GM10248 (cell line): ENCODE measurements around the gene GPR152.
A peak's percentile ranks its signal among the peaks of the same experiment; 100 is the strongest.

Experiments used
- CTCF ChIA-PET: fragments of 300-600 bp; sonication (Branson Sonifier 250); formaldehyde crosslinking; extraction: SDS; loops from one replicate; lab custom pipeline; 2021; ENCODE audit warnings: antibody characterized with exemption; lab: Yijun Ruan, JAX
- POLR2A ChIA-PET: fragments of 350-650 bp; sonication (Branson Sonifier 250); formaldehyde crosslinking; extraction: SDS; loops from one replicate; lab custom pipeline; 2020; ENCODE audit warnings: antibody characterized with exemption; lab: Yijun Ruan, JAX
- DNase-seq: peaks from one replicate; pipeline ENCODE4 v3.0.0; 2012; ENCODE audit errors: extremely low spot score
- CTCF ChIP-seq: IDR thresholded peaks from 2 replicates; pipeline ENCODE4 v1.5.1; 2012; ENCODE audit warnings: mild to moderate bottlenecking, low read depth; ENCODE audit errors: extremely low read depth, missing control alignments, control extremely low read depth

The GPR152 gene

GRCh38 chr11:67489885-67490726, 37.6 kb upstream of the GPR152 start:
- ChIA-PET POLR2A (interaction anchor here (0.6 kb wide), 2 partner anchors 37 to 44 kb away, joined by 3 to 6 read pairs; partner anchors contain the start of gene GPR152), CTCF (interaction anchor here (1.0 to 1.3 kb wide), 2 partner anchors 11 to 22 kb away, joined by 3 to 4 read pairs; no protein-coding TSS in a partner anchor)
- TF ChIP-seq CTCF = no peak

GRCh38 chr11:67489203-67489884, 36.8 kb upstream of the GPR152 start:
- ChIA-PET POLR2A (interaction anchor here (0.7 kb wide), 1 partner anchor 8 kb away, joined by 4 read pairs; no protein-coding TSS in a partner anchor), CTCF (interaction anchor here (1.3 to 3.3 kb wide), 2 partner anchors 12 to 88 kb away, joined by 4 to 13 read pairs; partner anchors contain the start of gene PPP1CA)
- DNase-seq = no peak
- TF ChIP-seq CTCF = no peak

More at GRCh38 chr11:67489885-67490726, 37.6 kb upstream of the GPR152 start:
- no peak for DNase-seq

- CTCF ChIA-PET = interaction anchor here (0.7 to 3.3 kb wide), 5 partner anchors 10 to 130 kb away, joined by 3 to 13 read pairs (median 5); partner anchors contain the start of genes PPP1CA and TMEM134
- TF ChIP-seq CTCF = no peak
- POLR2A ChIA-PET = interaction anchor here (0.7 to 1.5 kb wide), 5 partner anchors 15 to 555 kb away, joined by 3 to 4 read pairs (median 3); no protein-coding TSS in a partner anchor
- peak; percentile 81 for DNase-seq
These were observed 34.1 kb upstream of the GPR152 start for GRCh38 chr11:67486481-67487195.

GRCh38 chr11:67485873-67486361, 33.4 kb upstream of the GPR152 start:
- CTCF ChIA-PET = interaction anchor here (0.8 to 2.5 kb wide), 6 partner anchors 11 to 129 kb away, joined by 3 to 9 read pairs (median 4); partner anchors contain the start of genes PPP1CA and TMEM134
- peak; percentile 72 for DNase-seq

GRCh38 chr11:67484847-67485311, 32.4 kb upstream of the GPR152 start:
- TF ChIP-seq CTCF = peak; percentile 7
- POLR2A ChIA-PET = no interaction called here
- CTCF ChIA-PET = interaction anchor here (1.1 to 2.5 kb wide), 6 partner anchors 10 to 132 kb away, joined by 3 to 12 read pairs (median 6); partner anchors contain the start of genes POLD4, PPP1CA and TMEM134
- DNase-seq = no peak

More at GRCh38 chr11:67485873-67486361, 33.4 kb upstream of the GPR152 start:
- POLR2A ChIA-PET = interaction anchor here (1.4 to 1.5 kb wide), 2 partner anchors 49 to 81 kb away, joined by 3 to 4 read pairs; no protein-coding TSS in a partner anchor

GRCh38 chr11:67483831-67484665, 31.5 kb upstream of the GPR152 start:
- CTCF ChIA-PET = interaction anchor here (1.3 to 2.5 kb wide), 6 partner anchors 9 to 131 kb away, joined by 3 to 12 read pairs (median 8); partner anchors contain the start of genes PITPNM1, POLD4, PPP1CA and TMEM134
- POLR2A ChIA-PET = no interaction called here
- DNase-seq = no peak

More at GRCh38 chr11:67483831-67484665, 31.5 kb upstream of the GPR152 start:
- TF ChIP-seq CTCF = no peak
